Central memory CD8-positive, alpha-beta T cell (primary cell): Measurements from ENCODE around the gene ADSS1.

Experiments
- ATAC-seq: fragments of 150-1000 bp; cut with Tn5 transposase; replicated peaks from 2 replicates; pipeline ENCODE4 v1.10.0; 2022; ENCODE audit warnings: mild to moderate bottlenecking, moderate FRiP score, moderate number of reproducible peaks; ENCODE audit not compliant: poor library complexity, severe bottlenecking; ENCODE audit errors: extremely low read depth
- DNase-seq, 2 donors: peaks; one replicate each; pipeline ENCODE4 v3.0.0; 2021; ENCODE audit warnings: low spot score in 2 of 2
- H3K27ac Mint-ChIP-seq: one replicate; pipeline ENCODE4 v1.8.0; 2022; ENCODE audit warnings: low read depth, mild to moderate bottlenecking, moderate library complexity, mixed read lengths
- H3K27me3 Mint-ChIP-seq: one replicate; pipeline ENCODE4 v1.8.0; 2022; ENCODE audit warnings: mixed read lengths
- H3K36me3 Mint-ChIP-seq: one replicate; pipeline ENCODE4 v1.8.0; 2022; ENCODE audit warnings: mild to moderate bottlenecking, moderate library complexity, mixed read lengths; ENCODE audit not compliant: insufficient read depth
- H3K4me1 Mint-ChIP-seq: one replicate; pipeline ENCODE4 v1.8.0; 2022; ENCODE audit warnings: mixed read lengths
- H3K4me3 Mint-ChIP-seq: one replicate; pipeline ENCODE4 v1.8.0; 2022; ENCODE audit warnings: mild to moderate bottlenecking, moderate library complexity, mixed read lengths
- H3K9me3 Mint-ChIP-seq: one replicate; pipeline ENCODE4 v1.8.0; 2022; ENCODE audit warnings: mixed read lengths

Gene ADSS1

DNA sequence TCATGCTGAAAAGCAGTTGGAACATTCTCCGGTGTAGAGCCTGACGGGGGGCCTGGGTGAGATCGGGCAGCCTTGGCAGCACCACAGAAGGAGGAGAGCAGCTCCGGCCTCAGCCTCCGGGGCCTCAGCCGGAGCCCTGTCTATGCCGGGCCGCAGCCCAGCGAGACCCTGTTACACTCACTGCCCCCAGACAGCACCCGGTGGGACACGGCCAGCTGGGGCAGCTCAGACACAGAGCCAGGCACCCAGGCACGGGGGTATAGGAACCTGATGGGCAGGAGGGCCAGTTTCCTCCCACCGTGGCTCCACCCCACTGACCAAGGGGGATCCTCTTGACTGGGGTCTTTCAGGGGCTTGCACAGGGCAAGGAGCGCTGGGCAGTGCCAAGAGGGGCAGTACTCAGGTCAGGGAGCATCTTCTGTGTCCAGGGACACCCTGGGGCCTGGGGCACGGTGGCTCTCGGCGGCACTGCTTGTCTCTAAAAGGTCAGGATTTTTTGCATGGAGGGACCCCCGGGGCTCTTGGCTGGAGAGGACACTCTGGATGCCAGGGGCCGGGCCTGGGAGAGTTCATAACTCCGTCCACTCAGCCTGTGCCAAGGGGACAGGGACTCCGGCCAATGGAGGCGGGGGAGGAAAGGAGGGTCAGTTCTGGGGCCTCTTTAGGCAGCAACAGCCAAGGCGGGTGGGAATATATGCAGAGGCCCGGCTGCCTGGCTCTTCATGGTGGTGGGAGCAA is 25.2 kb upstream of the ADSS1 start:
- ATAC-seq (no peak), DNase-seq (no peak)
- Mint-ChIP-seq H3K36me3 (peaks cover 4% of the 10 kb centered on the region), H3K27me3 (no peaks in the 10 kb centered on the region), H3K27ac (no peak overlapping the region), H3K4me3 (no peak overlapping the region), H3K9me3 (no peaks in the 10 kb centered on the region), H3K4me1 (peaks cover 21% of the 10 kb centered on the region)

DNA sequence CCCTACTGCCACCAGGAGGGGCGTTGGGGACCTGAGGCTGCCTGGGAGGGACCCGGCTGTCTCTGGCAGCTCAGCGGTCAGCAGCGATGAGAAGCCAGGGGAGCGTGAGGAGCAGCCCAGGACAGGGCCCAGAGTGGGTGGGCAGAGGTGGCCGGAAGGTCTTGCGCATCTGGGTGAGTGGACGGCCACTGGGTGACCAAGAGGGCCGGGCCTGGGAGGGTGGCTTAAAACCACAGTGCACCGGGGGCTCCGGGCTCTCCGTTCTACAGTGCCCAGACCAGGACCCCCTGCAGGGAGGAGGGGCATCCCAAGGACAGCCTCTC is 24.6 kb upstream of the ADSS1 start:
- Mint-ChIP-seq H3K4me1 (peaks cover 19% of the 10 kb centered on the region), H3K9me3 (no peaks in the 10 kb centered on the region), H3K4me3 (no peak overlapping the region), H3K27me3 (no peaks in the 10 kb centered on the region), H3K36me3 (peaks cover 4% of the 10 kb centered on the region), H3K27ac (no peak overlapping the region)
- DNase-seq, result no peak
- ATAC-seq, result no peak

- peaks cover 10% of the 10 kb centered on the region for H3K4me1 Mint-ChIP-seq
- ATAC-seq (no peak), DNase-seq (no peak)
- peaks cover 4% of the 10 kb centered on the region for H3K36me3 Mint-ChIP-seq
- no peaks in the 10 kb centered on the region for H3K9me3 Mint-ChIP-seq
- no peaks in the 10 kb centered on the region for H3K27me3 Mint-ChIP-seq
- no peak overlapping the region for H3K4me3 Mint-ChIP-seq
- no peak overlapping the region for H3K27ac Mint-ChIP-seq
These were observed 23.8 kb upstream of the ADSS1 start for GRCh38 chr14:104700225-104700651.

- DNase-seq (no peak), ATAC-seq (no peak)
- no peaks in the 10 kb centered on the region for H3K27me3 Mint-ChIP-seq
- H3K4me3 Mint-ChIP-seq, result no peak overlapping the region
- no peak overlapping the region for H3K27ac Mint-ChIP-seq
- H3K9me3 Mint-ChIP-seq, result no peaks in the 10 kb centered on the region
- peaks cover 5% of the 10 kb centered on the region for H3K4me1 Mint-ChIP-seq
- peaks cover 2% of the 10 kb centered on the region for H3K36me3 Mint-ChIP-seq
These were observed 23.2 kb upstream of the ADSS1 start for GRCh38 chr14:104700747-104701217.

GRCh38 chr14:104701383-104702076 is 22.5 kb upstream of the ADSS1 start:
- H3K9me3 Mint-ChIP-seq, result no peaks in the 10 kb centered on the region
- ATAC-seq, result no peak

GRCh38 chr14:104702106-104702505 is 21.9 kb upstream of the ADSS1 start:
- no peaks in the 10 kb centered on the region for H3K4me1 Mint-ChIP-seq
- ATAC-seq (no peak), DNase-seq (no peak)
- no peaks in the 10 kb centered on the region for H3K27me3 Mint-ChIP-seq
- no peaks in the 10 kb centered on the region for H3K9me3 Mint-ChIP-seq
- H3K4me3 Mint-ChIP-seq, result no peak overlapping the region
- peaks cover 2% of the 10 kb centered on the region for H3K36me3 Mint-ChIP-seq
- H3K27ac Mint-ChIP-seq, result no peak overlapping the region

More at GRCh38 chr14:104701383-104702076, 22.5 kb upstream of the ADSS1 start:
- Mint-ChIP-seq H3K4me3 (no peak overlapping the region), H3K27me3 (no peaks in the 10 kb centered on the region), H3K4me1 (no peaks in the 10 kb centered on the region), H3K36me3 (peaks cover 2% of the 10 kb centered on the region), H3K27ac (no peak overlapping the region)
- DNase-seq, result no peak

DNA sequence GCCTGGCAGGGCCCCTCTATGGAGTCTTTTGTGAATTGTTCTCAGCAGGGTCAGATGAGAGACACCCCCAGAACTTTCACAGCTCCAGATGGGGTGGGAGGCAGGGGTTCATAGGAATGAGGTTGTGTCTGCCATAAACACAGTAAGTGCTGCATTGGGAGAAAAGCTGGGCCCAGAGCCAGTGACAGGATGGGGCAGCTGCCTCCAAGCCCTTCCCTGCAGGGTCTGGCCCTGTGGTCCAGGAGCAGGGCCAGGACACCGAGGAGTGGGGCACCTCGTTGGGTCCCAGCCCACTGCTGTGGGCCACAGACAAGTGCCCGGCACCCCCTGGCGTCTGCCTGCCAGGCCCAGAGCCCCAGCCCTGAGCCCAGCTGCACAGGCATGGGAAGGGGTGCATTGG is 21.4 kb upstream of the ADSS1 start:
- no peaks in the 10 kb centered on the region for H3K9me3 Mint-ChIP-seq
- H3K4me1 Mint-ChIP-seq, result no peaks in the 10 kb centered on the region
- ATAC-seq (no peak), DNase-seq (no peak)
- H3K4me3 Mint-ChIP-seq, result no peak overlapping the region
- no peak overlapping the region for H3K27ac Mint-ChIP-seq
- peaks cover 2% of the 10 kb centered on the region for H3K36me3 Mint-ChIP-seq
- H3K27me3 Mint-ChIP-seq, result no peaks in the 10 kb centered on the region

DNA sequence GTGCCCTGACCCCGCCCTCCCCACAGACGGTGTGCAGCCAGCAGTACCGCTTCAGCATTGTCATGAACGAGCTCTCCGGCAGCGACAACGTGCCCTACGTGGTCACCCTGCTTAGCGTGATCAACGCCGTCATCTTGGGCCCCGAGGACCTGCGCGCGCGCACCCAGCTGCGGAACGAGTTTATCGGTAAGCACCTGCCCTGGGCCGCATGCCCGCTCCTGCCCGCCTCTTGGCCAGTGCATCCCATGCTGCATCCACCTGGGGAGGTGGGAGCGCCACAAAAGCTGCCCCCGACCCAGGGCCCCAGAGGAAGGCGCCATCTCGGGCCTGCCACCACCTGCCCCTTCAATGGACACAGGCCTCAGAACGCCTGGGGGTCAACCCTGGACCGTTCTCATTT is 20.8 kb upstream of the ADSS1 start:
- Mint-ChIP-seq H3K4me3 (no peak overlapping the region), H3K9me3 (no peaks in the 10 kb centered on the region), H3K36me3 (no peaks in the 10 kb centered on the region), H3K27ac (no peak overlapping the region), H3K4me1 (no peaks in the 10 kb centered on the region), H3K27me3 (no peaks in the 10 kb centered on the region)
- DNase-seq (no peak), ATAC-seq (no peak)

- ATAC-seq (no peak), DNase-seq (no peak)
- Mint-ChIP-seq H3K4me3 (no peak overlapping the region), H3K27ac (no peak overlapping the region), H3K36me3 (no peaks in the 10 kb centered on the region), H3K27me3 (no peaks in the 10 kb centered on the region), H3K9me3 (no peaks in the 10 kb centered on the region), H3K4me1 (peaks cover 5% of the 10 kb centered on the region)
These were observed 19.8 kb upstream of the ADSS1 start for GRCh38 chr14:104704252-104704651.

- H3K4me3 Mint-ChIP-seq, result no peak overlapping the region
- H3K4me1 Mint-ChIP-seq, result peaks cover 5% of the 10 kb centered on the region
- DNase-seq, result no peak
- ATAC-seq, result no peak
- no peak overlapping the region for H3K27ac Mint-ChIP-seq
- H3K27me3 Mint-ChIP-seq, result no peaks in the 10 kb centered on the region
- H3K9me3 Mint-ChIP-seq, result no peaks in the 10 kb centered on the region
- no peaks in the 10 kb centered on the region for H3K36me3 Mint-ChIP-seq
These were observed 18.5 kb upstream of the ADSS1 start for GRCh38 chr14:104705340-104706047.

DNA sequence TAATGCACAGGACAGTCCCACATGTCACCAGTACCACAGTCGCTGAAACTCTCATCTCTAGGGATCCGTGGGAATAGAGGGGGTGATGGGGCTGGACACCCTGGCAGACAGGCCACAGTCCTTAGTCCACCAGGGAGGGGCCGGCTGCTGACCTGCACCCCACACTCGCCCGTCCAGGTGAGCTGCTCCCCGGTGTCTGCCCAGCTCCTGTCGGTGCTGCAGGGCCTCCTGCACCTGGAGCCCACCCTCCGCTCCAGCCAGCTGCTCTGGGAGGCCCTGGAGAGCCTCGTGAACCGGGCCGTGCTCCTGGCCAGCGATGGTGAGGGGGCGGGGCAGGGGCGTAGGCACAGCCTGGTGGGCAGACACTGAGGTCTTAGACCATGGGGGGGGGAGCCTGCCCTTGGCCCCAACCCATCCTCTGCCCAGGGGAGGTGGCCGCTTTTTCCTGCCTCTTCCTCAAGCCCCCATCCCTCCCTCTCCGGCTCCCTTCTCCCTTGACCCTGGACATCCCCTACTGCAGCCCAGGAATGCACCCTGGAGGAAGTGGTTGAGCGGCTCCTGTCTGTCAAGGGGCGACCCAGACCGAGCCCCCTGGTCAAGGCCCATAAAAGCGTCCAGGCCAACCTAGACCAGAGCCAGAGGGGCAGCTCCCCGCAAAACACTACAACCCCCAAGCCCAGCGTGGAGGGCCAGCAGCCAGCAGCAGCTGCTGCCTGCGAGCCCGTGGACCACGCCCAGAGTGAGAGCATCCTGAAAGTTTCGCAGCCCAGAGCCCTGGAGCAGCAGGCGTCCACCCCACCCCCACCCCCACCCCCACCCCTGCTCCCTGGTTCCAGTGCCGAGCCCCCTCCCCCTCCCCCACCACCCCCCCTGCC is 17.1 kb upstream of the ADSS1 start:
- ATAC-seq, result no peak
- H3K9me3 Mint-ChIP-seq, result no peaks in the 10 kb centered on the region
- peaks cover 5% of the 10 kb centered on the region for H3K4me1 Mint-ChIP-seq
- H3K4me3 Mint-ChIP-seq, result no peak overlapping the region
- no peak overlapping the region for H3K27ac Mint-ChIP-seq
- H3K36me3 Mint-ChIP-seq, result no peaks in the 10 kb centered on the region
- no peak for DNase-seq
- no peaks in the 10 kb centered on the region for H3K27me3 Mint-ChIP-seq
